Stimulated activated CD4-positive, alpha-beta T cell treated with anti-CD3 and anti-CD28 coated beads, Interleukin-12 subunit alpha, Interleukin-12 subunit beta, amount 100 ng/mL, for 24 hours (primary cell): Measurements from ENCODE around the gene PLIN5.

Experiments used
- DNase-seq, 2 experiments: peaks; one replicate each; pipeline ENCODE4 v3.0.0-alpha.2; 2020; ENCODE audit warnings: low read depth in 2 of 2

The PLIN5 gene, protein sequence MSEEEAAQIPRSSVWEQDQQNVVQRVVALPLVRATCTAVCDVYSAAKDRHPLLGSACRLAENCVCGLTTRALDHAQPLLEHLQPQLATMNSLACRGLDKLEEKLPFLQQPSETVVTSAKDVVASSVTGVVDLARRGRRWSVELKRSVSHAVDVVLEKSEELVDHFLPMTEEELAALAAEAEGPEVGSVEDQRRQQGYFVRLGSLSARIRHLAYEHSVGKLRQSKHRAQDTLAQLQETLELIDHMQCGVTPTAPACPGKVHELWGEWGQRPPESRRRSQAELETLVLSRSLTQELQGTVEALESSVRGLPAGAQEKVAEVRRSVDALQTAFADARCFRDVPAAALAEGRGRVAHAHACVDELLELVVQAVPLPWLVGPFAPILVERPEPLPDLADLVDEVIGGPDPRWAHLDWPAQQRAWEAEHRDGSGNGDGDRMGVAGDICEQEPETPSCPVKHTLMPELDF

DNA sequence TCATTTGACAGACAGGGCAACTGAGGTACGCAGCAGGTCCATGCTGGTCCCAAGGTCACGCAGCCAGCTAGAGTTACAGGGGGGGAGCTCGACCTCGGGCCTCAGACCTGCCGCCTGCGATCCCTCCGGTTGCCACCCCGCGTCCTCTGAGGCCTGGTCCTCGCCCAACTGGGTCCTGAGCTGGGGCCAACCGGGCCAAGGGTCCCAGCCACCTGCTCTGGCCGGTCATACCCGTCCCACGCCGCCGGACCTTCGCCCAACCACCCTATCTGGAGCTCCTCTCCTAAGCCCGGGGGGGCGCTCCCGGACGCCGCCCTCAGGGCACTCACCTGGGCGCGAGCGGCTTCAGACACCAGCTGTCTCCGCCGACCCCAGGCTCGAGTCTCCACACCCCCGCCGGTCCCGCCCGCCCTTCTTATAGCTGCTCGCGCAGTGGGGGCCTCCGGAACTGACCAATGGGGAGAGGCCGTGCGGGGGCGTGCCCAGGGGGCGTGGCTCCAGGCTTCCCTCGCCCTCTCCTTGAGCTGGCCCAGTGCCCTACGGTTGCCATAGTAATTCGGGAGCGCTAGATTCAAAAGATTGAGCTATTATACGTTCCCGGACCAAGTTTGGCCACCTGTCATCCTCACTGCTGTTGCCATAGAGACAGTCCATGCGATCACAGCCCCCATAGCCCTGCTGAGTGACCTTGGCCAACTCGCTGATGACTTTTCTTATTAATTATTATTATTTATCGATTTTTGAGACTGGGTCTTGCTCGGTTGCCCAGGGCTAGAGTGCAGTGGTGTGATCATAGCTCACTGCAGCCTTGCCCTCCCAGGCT lies at the start of gene PLIN5:
Gene PLIN5 (minus strand): TSS at position 389 of the 823 bp plus-strand sequence. CDS start 1,150 bp downstream, outside the sequence.
- DNase-seq = peak in 1 of 2 experiments; percentile 29

DNA sequence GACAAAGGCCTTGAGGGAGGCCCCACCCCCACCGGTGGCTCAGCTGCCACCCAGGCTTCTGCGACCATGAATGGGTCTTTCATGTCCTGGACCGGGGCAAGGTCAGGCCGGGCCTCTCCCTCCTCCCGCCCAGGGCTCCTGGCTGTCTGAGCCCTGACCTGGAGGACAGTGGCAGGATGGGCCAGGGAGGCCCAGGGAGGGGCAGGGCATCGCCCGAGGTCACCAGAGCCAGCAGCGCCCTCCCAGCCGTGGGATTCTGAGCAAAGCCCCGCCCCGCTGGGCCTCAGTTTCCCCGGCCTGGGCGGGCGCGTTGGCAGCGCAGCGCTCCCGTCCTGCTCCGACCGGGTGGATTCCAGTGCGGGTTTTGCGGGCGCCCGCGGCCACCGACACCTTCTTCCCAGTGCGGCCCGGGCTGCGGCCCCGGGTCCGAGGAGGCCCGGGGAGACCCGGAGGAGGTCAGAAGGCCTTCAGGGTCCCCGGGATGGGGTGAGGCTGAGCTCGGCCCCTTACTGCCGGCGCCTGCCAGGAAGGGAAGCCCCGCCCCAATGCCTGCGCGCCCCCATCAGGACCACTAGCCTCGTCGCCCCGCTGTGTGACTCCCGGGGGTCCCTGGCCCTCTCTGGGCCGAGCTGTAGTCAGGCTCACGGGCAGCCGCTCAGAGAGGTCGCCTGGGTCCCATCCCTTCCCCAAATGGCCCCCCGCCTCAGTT lies 49.1 kb upstream of the PLIN5 start:
- DNase-seq = no peak

DNA sequence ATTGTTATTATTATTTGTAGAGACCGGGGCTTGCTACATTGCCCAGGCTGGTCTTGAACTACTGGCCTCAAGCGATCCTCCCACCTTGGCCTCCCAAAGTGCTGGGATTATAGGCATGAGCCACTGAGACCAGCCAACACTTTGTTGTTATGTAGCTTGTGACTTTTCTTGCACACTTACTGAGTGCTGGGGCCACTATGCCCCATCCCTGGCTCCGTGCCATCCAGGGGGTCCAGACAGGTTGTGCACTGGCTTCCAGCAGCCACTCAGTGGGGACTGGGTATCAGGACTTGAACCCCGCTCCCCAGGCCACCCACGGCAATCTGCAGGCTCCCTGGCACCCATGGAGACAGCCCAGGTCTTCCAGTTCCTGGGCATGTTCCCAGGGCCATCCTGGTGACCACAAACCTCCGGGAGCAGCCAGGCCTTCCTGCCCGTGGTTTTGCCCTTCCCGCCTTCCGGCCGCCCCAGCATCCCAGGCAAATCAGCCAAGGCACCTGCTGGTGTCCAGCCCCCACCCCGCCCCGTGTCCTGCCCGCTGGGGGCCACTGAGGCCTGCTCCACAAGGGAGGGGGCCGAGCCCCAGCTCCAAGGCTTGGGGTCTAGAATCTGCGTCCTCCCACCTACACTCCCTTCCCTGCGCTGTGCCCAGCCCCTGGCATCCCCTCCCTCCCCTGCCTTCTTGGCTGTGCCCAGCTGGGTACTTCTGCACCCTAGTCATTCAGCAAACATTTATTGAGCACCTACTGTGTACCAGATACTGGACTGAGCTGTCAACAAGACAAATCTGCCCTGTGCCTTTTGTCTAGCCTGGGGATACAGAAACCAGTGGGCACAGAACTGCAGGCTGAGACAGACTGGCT lies 48.2 kb upstream of the PLIN5 start:
- no peak for DNase-seq

DNA sequence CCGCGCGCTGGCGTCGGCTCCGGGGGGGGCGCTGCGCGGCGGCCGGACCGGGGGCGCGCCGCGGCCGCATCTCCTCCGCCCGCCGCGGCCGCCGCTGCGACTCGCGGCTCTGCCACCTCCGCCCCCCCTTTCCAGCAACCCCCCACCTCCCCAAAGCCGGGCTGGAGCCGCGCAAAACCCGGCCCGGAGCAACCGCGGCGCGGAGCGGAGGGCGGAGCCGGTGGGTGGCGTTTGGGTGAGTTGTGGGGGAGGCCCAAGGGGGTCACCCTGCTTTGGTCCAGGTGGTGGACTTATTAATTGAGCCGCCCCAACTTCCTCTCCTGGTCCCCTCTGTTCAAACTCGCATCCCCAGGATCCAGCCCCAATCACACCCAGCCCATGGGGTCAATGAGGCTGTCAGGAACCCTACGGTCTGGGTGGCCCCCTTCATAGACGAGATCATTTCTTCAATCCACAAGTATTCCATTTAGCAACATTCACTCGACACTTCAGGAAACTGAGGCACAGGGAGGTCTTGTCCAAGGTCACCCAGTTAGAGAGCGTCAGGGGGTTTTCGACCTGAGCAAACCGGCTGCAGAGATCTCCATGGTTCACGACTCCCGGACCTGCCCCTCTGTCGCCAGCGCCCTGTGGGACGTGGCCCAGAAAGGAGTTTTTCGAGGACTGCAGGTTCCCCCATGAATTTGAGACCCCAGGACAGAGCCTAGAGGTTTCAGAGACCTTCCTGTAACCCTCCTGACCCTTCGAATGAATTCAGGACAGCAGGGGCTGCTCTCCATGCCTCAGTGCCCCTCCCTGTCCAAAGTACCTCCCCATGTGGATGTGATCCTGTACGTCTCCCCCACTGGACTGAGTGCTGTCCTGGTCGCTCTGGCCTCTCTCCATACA lies 46.9 kb upstream of the PLIN5 start:
- no peak for DNase-seq

DNA sequence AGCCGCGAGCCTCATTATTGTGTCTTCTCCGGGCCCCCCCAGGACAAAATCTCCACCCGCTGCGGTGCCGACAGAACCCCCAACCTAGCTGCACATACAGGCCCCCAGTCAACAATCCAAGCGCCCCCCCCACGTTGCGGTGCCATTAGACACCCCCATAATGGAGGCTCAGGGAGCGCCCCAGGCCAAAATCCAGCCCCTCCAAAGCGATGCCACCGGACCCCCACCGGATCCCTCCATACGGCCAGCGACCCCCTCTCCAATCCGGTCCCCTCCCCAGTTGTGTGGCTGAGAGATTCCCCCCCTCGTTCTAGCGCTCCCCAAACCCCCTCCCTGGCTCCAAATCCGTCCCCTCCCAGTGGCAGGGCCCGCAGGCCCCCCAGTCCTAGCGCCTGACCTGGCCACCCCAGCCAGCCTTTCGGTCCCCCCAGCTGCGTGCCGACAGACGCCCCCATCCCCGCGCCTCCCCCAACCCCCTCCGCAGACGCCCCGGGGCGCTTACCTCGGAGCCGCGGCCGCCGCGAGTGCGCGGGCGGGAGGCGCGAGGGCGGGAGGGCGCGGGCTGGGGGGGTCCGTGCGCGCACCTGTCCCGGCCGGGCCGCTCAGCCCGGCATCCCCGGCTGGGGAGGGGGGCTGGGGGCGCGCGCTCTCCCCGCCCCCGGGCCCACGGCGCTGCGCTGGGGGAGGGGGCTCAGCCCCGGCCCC lies 46.1 kb upstream of the PLIN5 start:
- DNase-seq = no peak

DNA sequence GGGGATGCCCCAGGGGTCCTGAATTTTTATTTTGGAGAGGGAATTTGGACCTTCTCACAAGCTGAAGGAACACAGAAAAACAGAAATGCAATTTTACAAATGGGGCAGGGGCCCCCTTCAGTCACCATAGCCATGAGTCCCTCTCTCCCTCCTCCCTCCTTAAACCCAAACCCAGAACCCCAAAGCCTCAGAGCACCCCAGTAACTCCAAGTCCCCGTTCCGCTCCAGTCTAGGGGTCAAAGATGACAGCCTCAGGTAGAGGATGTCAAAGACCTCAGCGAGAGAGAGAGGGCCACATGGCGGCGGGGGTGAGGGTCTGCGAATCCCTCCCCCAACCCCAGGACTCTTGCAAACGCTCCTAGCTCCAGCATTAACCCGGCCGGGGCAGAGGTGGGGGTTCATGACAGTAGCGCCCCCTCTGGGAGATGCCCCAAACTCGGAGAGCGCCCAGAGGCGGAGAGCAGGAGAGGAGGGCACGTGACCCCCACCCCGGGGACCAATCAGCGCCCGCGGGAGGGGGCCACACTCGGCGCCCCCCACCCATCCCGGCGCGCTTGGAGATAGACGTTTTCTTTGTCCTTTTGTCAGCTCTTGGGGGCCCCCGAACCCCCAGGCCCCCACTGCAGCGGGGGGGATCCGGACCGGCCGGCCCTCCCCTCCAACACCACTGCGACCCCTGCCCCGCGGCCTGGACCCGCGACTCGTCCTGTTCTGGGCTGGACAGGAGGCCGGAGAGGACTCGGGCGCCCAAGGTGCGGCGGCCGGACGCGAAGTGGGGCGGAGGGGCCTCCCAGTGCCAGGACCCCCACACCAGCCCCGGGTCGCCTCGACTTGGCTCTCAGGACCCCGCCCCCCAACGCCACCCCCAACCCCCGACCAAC lies 45.2 kb upstream of the PLIN5 start:
- no peak for DNase-seq

DNA sequence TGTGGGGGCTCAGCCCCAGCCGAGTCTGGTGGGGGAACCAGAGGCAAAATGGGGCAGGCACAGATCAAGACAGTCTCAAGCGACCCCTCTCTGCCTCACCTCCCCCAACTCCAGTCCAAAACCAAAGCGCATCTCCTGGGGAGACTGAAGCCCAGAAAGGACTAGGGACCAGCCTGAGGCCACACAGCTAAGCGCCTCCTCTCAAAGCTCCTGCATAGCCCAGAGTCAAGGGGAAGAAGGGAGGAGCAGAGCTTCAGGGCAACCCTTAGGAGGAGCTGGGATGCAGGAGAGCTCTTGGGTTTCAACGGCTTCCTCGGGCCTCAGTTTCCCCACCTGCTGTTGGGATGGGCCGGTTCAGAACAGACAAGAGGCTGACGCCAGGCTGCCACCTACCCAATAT lies 44.4 kb upstream of the PLIN5 start:
- no peak for DNase-seq

DNA sequence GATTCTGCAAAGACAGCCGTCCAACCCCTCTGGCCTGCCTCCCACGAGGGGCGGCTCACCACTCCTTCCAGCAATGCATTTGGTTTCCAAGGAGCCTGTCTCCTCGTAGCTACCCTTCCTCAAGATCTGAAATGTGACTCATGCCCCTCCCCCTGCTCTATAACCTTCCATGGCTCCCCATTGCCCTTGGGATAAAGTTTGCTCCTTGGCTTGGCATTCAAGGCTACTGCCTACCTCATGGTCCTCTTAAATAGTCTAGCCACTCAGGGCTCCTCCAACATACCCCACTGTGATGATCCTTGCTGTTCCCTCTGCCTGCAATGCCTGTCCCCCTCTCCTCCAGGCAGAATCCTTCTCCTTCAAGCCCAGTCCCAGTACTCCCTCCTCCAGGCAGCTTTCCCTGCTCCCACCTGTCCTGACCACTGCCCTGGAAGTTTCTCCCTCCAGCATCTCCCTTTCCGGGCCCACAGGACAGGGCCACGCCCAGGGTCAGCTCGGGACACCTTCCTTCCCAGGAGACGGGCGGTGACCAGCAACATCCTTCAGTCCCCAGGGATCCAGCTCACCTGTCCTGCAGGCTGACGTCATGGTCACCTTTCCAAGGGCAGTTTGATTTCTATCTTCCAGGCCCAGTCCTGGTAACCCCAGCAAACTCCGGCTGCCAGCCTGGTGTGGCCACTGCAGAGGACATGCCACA lies 43.7 kb upstream of the PLIN5 start:
- DNase-seq = no peak

DNA sequence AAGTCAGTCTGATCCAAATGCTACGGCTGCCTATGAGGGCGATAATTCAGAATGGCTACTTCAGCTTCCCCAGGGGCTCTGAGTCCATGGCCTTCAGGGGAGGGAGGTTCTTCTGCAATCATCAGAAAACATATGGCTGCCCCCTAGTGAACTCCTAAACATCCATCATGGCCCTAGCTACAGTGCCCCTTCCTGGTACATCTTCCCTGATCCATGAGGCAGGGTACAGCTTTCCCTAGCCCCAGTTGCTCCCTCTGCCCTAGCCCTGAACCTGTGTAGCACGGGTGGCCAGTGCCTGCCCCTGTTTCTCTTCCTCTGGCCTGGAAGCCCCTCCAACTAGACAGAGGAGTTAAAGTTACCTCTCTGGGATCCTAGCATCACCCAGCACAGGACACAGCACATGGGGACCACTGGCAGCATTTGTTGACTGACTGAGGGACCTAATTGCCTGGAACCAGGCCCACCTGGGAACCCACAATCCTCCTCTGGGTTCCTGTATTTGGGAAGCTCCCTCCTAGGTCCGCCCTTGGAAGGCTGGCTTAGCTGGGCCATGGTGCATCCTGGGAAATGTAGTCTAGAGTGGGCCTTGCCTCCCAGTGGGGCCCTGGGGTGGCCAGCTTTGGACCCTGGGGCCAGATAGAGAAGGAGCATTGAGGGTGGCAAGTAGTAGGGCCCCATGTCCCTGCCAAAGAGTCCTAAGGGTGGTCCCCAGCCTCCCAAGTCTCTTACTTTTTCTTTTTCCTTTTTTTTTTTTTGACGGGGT lies 42.2 kb upstream of the PLIN5 start:
- DNase-seq = no peak

DNA sequence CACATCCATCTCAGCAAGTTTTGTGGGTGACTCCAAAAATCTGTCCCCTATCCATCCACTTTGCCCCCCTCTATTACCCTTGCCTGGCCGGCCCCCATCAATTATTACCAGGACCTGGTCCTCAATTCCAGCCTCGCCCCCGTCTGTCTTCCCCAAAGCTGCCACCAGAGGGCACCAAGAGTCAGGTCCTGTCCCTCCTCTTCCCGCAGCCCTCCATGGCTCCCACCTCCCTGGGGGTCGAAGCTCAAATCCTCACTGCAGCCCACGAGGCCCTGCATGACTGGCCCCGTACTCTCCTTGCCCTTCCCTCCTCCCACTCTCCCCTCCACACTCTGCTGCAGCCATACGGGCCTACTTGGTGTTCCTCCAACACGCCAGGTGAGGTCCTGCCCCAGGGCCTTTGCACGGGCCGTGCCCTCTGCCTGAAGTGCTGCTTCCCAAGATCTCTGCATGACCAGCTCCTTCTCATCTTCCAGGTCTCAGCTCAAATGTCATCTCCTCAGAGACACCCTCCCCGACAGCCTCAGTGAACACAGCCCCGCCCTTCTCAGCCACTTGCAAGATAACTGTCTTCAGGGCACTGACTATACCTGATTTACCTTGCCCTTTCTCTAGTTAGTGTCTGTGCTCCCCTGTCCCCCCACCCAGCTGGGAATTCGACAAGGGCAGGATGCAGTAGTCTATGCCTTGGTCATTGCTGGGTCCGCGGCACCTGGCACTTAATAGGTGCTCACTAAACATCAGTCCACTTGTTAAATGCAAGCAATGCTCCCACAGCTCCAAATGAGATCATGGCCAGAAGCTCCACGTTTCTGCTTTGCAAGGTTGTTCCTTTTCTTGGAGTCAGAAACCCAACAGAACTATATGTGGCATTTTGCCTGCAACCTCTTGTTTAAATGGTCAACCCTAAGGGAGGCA lies 41.3 kb upstream of the PLIN5 start:
- DNase-seq = peak; percentile 37 to 78

DNA sequence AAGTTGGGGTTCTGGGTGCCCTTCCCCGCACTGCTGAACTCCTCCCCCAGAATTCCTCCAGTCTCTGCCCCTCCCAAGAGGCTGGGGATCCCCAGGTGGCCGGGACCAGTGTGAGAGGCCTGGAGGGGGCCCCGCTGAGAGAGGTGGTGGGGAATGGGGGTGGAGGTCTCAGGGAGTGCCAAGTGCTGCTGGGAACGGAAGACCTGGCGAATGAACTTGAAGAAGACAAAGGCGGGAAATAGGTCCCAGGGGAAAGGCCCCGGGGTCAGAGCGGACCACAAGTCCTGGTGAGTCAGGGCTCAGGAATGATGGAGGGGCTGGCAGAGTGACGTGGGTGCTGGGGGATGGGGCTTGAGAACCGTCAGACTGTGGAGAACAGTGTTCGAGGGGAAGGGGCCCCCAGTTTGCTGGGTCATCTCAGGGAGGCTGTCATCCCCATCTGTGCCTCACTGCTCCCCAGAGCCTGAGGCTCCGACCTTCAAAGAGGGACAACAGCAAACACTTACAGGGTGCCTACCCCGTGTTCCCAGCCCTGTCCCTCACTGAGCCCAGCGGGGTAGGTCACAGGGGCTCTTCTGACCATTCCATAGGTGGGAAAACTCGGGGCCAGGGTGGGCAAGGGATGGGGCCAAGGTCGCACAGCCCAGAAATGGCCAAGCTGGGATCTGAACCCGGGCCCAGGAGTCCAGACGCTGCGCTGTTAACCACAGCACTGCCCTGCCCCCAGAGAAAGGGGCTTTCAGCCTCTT lies 40.4 kb upstream of the PLIN5 start:
- DNase-seq = no peak

DNA sequence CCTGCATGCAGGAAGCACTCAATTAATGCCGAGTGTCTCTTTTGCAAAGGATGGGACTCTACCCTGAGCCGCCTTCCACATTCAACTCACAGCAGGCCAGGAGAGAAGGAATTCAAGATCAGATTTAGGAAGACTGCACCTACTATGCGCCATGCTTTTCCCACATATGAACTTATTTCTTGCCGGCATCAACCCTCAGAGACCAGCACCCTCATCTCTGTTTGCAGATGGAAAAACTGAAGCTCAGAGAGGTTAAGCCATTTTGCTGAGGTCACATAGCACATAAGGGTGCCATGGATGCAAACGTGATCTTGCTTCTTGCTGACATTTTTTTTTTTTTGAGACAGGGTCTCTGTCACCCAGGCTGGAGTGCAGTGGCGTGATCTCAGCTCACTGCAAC lies 38.7 kb upstream of the PLIN5 start:
- no peak for DNase-seq

DNA sequence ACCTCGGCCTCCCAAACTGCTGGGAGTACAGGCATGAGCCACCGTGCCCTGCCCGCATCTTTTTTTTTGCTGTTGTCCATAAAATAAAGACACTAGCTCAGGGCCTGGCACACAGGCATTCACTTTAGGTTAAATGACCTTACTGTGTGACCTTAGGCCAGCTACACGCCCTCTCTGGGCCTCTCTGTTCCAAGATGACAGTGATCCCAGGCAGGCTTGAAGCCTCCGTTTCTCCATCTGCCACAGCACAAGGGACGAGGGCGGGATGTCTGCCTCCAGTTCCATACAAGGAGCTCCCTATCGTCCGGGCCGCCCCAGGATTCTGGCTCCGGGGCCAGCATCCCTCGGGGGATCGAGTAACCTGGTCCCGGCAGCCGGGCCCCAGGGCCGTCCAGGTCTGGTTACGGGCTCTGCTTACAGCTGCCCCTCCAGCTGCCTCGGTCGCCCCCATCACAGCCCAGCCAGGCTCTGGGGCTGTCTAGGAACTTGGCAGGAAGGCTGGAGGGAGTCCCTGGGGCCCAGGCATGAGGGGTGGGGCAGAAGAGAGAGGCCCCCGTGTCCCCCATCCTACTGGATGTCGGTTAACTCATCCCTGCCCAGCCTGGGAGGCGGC lies 36.4 kb upstream of the PLIN5 start:
- DNase-seq = no peak

DNA sequence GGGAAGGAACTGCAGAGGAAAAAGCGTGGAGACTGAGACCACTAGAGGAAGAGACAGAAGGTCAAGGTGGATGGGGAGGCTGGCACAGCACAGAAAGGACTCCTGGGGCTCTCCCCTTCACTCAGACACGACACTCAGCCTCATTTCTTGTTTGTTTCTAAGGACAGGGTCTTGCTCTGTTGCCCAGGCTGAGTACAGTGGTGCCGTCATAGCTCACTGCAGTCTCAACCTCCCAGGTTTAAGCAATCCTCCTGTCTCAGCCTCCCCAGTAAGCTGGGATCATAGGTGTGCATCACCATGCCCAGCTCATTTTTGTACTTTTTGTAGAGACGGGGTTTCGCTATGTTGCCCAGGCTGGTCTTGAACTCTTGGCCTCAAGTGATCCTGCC lies 35.9 kb upstream of the PLIN5 start:
- no peak for DNase-seq

DNA sequence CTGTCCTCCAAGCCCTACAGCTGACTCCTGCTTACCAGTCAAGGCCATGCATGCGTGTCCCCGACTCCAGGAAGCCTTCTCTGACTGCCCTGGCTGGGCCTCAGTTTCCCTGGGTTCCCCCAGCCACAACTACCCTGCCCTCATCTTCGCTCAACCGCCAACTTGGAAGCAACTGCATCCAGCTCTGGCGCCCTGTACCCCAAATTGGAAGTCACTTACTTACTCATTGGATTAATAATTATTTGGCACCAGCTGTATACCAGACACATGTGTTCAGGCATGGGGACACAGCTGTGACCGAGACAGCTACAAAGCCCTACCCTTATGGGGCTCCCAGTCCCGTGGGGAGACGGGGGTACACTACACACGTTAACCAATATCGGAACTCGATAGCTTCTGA lies 35.4 kb upstream of the PLIN5 start:
- DNase-seq = no peak
